Cortex of kidney (tissue), 1 donor: ENCODE results near the gene MAPKBP1.
"Not testable (repeated sequence)": the region's sequence is repeated elsewhere in the genome, so short reads cannot be mapped to it uniquely, and the experiment has no call there.

ENCODE experiments used
- DNase-seq: peaks from one replicate; lab custom pipeline; 2025; lab: John Stamatoyannopoulos, UW

The MAPKBP1 gene

DNA sequence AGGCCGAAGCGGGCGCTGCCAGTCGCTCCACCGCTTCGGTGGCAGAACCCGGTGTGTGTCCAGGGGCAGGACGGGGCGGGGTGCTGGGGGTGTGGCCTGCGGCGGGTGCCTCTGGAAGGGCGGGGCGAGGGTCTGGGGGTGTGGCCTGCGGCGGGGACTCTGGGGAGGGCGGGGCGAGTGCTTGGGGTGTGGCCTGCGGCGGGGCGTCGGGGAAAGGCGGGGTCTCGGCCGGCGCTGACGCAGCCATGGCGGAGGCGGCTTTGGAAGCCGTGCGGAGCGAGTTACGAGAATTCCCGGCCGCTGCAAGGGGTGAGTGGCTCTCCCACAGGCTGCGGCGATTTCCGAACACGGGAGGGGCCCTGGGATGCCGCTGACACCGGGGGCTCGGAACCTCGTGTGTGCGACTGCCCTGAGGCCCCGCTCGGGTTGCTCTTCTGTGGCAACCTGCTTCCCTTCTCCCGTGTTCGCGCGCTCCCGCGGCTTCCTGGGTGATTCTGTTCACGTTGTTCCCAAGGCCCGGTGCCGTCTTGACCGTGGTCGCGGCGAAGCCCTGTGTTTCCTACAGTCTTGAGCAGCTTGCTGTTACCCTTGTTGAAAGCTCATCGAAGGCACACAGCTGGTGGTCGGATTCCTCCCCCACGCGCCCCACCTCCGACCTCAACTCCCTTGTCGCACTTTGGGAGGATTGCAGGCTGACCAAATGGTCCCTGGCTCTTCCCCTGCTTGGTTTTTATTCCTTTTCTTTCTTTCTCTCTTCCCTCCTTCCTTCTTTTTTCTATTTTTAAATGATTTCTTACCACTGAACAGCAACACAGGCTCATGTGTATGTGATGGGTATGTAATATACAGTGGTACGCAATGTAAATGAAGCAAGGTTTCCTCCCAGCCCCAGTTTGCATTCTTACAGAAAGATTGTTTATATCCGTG lies 53.9 kb downstream of the MAPKBP1 start, which contains the start of gene JMJD7:
Gene JMJD7 (plus strand): TSS at position 213 of the 927 bp plus-strand sequence. CDS start 33 bp downstream, at position 246.
- DNase-seq, result peak; percentile 38

DNA sequence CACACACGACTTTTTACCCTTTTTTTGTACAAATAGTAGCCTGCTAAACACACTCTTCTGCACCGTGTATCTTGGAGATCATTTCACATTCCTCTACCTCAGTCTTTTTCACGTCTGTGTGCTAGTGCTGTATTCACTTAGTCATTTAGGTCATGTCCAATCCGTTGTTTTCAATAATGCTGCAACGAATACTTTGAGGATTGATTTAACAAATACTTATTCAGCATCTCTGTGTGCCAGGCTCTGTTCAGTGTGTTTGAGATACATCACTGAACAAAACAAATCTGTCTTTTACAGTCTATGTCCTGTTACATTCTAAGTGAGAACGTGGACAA lies 54.5 kb downstream of the MAPKBP1 start:
- no peak for DNase-seq

- DNase-seq, result no peak
Observed at GRCh38 chr15:41829959-41830646, 55.8 kb downstream of the MAPKBP1 start.

- DNase-seq, result not testable (repeated sequence)
Observed at GRCh38 chr15:41831291-41831690, 57.0 kb downstream of the MAPKBP1 start.

DNA sequence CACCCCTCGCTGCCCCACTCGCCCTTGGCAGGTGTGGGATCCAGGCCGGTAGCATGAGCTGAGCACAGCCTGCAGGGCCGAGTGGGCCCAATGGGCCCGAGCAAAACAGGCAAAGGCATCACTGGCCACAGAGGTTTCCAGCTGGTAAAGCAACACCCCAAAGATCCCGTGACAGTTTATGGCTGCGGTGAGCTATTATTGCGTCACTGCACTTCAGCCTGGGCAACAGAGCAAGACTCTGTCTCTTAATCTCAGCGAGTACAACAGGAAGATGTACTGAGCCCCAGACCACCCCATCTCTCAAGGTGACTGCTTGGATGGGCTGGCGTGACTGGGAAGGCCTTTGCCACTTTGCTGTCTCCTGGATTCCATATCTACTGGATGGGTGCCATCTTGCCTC lies 57.9 kb downstream of the MAPKBP1 start:
- DNase-seq, result no peak

GRCh38 chr15:41832875-41833274 lies 58.6 kb downstream of the MAPKBP1 start:
- DNase-seq, result no peak

- DNase-seq, result no peak
Observed at GRCh38 chr15:41834096-41834495, 59.8 kb downstream of the MAPKBP1 start.

GRCh38 chr15:41836073-41836472 lies 61.8 kb downstream of the MAPKBP1 start:
- no peak for DNase-seq

GRCh38 chr15:41836713-41837454 lies 62.6 kb downstream of the MAPKBP1 start:
- no peak for DNase-seq

DNA sequence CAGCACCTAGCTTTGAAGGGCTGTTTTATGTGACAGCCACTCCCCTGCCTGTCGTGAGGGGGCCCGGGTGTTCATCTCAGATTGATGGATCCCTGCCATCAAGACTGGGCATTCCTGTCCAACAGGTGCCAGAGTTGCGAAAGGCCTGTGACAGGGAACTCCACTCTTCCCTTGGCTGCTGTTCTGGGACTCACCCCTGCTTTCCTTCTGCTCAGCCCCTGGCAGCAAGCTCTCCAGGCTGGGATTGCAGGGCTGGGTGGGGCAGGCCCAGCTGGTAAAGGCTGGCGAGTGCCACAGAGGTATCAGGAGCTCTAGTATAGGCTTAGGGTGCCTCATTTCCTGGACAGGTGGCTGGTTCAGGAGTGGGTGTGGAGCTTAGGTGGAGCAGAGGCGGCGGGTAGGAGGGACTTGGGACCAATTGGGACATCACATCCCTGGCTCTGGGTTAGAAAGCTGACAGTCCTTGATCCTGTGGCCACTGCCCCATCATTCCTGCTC lies 64.2 kb downstream of the MAPKBP1 start, which contains the start of gene PLA2G4B:
Gene PLA2G4B (plus strand): TSS at position 448 of the 498 bp plus-strand sequence. CDS start 67 bp downstream, outside the sequence.
- no peak for DNase-seq

DNA sequence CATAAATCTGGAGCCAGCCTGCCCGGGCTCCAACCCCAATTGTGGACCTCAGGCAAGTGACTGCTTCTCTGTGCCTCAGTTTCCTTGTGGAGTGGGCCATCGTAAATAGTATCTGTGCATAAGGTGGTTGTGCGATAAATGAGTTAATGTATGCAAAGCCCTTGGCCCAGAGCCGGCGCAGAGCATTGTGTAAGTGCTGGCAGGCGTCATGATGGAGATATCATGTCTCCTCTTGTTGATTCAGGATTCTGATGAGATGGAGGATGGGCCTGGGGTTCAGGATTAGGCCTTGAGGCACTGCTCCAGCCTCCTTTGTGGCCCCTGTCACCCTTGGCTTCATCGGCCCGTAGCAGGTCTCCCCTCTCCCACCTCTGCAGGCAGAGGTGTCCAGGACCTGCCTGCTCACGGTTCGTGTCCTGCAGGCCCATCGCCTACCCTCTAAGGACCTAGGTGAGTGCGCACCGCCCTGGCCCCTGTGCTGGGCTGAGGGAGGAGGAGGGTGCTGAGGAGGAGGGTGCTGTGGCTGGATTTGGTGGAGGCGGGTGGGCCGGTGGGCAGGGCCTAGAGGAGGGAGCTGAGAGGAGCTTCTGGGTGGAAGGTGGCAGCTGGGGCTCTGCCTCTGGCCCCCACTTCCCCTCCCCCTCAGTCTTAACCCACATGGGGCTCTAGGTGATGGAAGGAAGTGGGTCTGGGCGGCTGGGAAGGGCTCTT lies 65.7 kb downstream of the MAPKBP1 start:
- no peak for DNase-seq

DNA sequence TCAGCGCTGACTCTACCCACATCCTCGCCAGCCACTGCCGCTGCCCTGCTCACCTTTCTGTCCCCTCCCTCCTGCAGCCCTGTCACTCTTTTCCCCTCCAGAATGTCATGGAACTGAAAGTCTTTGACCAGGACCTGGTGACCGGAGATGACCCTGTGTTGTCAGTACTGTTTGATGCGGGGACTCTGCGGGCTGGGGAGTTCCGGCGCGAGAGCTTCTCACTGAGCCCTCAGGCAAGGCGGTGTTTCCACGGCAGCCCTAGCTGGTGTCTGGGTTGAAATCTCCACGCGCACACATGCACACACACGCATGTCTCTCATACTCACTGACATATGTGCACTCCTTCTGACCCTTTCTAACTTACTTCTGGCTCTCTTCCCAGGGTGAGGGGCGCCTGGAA lies 66.4 kb downstream of the MAPKBP1 start:
- DNase-seq, result no peak

DNA sequence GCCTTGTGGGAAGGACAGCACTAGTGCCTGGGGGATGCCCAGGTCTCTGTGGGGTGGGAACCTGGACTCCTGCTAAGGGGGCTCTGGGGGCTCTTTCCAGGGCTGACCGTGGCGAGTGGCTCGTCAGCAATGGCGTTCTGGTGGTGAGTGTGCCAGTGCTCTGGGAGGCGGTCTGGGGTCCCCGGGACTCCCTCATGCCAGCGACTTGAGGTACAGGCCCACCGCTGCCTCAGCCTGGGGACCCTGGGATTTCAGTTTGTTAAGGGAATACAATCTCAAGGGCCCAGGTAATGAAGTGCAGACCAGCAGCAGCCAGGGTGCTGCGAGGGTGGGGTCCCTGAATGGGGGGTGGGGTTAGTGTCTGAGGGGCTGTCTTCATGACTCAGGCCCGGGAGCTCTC lies 66.8 kb downstream of the MAPKBP1 start:
- DNase-seq, result no peak

DNA sequence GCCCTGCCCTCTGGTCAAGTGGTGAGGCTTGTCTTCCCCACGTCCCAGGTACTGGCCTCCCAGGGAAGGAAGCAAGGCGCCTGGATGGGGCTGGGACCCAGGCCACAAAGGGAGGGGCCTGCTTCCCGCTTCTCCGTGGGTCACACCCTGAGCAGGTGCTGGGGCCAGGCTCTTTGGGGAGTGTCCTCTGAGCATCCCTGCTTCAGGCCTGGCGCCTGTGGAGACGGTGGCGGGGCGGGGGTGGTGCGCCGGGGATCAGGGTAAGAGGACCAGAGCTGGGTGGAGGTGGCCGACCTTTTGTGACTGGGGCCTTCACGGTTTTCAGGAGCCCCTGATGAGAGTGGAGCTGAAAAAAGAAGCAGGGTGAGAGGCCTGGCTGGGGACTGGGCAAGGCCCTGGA lies 67.9 kb downstream of the MAPKBP1 start:
- no peak for DNase-seq

GRCh38 chr15:41843571-41843970 lies 69.3 kb downstream of the MAPKBP1 start:
- DNase-seq, result no peak

- no peak for DNase-seq
Observed at GRCh38 chr15:41844814-41845213, 70.5 kb downstream of the MAPKBP1 start.

- no peak for DNase-seq
Observed at GRCh38 chr15:41847206-41847605, 72.9 kb downstream of the MAPKBP1 start.

GRCh38 chr15:41847981-41848380 lies 73.7 kb downstream of the MAPKBP1 start:
- no peak for DNase-seq

- DNase-seq, result no peak
Observed at GRCh38 chr15:41848631-41849030, 74.3 kb downstream of the MAPKBP1 start.

- DNase-seq, result no peak
Observed at GRCh38 chr15:41849204-41849603, 74.9 kb downstream of the MAPKBP1 start.

DNA sequence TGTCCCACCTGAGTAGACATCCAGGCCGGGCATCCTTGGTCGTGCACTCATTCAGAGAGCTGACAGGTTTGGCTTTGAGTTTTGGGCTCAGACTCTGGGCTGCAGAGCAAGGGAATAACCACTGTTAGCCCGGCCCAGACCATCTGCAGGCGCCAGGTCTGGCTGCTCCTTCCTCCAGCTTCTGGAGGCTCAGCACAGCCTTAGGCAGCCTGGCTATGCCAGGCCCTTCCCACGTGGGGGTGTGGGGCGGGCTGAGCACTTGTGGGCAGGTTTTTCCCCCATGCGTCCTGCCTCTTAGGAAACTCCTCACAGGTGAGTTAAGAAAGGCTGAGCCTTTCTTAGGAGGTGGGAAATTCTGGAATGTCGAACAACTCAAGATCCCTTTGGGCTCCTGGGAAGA lies 75.6 kb downstream of the MAPKBP1 start:
- no peak for DNase-seq
